OCI-LY3 (cell line): Measurements from ENCODE around the gene FAM219A.

ENCODE experiments used
- CTCF ChIP-seq: fragments of 200-600, 300-600 bp; sonication (generic); IDR thresholded peaks from 2 replicates; pipeline ENCODE4 v1.5.1; 2014; ENCODE audit warnings: antibody characterized with exemption, low read length, low read depth
- EZH2phosphoT487 ChIP-seq: fragments of 200-600 bp; shearing (Covaris generic); IDR thresholded peaks from 2 replicates; pipeline ENCODE4 v1.6.1; 2018; ENCODE audit warnings: antibody characterized with exemption, mixed run types, low read depth

- TF ChIP-seq CTCF = no peak
- TF ChIP-seq EZH2phosphoT487 = no peak
Measured at GRCh38 chr9:34451545-34451944, 6.8 kb downstream of the FAM219A start.
